ENCODE measurements around the gene IL3. TPM values are rescaled to one million over a fixed set of nuclear protein-coding genes. Genes with fewer than 3 reads are reported as not detected.

Gene IL3
- total RNA-seq = not detected in 2 replicates

GRCh38 chr5:132060501-132061161, at the start of gene IL3:
Gene IL3, plus strand, starts transcription at chr5:132060655. Its CDS starts 52 bp downstream, at chr5:132060707.

GRCh38 chr5:132011622-132012343, 48.7 kb upstream of the IL3 start, which contains the start of gene ACSL6:
Gene ACSL6, minus strand, starts transcription at chr5:132011658. Its CDS starts 105 bp downstream, at chr5:132011553.

GRCh38 chr5:132073231-132074013, 13.0 kb downstream of the IL3 start, which contains the start of gene CSF2:
Gene CSF2, plus strand, starts transcription at chr5:132073789. Its CDS starts 35 bp downstream, at chr5:132073824.

Other genes with a start within 250 kb of the IL3 start
- gene MEIKIN, start 115.0 kb upstream of the IL3 start, total RNA-seq = not detected in 2 replicates
- 0.11 TPM in 1 of 2 replicates, not detected in the other for gene ACSL6, start 49.0 kb upstream of the IL3 start, total RNA-seq
- 0.12 and 0.89 TPM in 2 replicates for gene CSF2, start 13.1 kb downstream of the IL3 start, total RNA-seq
- gene P4HA2, start 167.2 kb downstream of the IL3 start, total RNA-seq = 282 and 471 TPM in 2 replicates
- gene PDLIM4, start 197.0 kb downstream of the IL3 start, total RNA-seq = 54.0 and 107 TPM in 2 replicates
- gene SLC22A4, start 233.7 kb downstream of the IL3 start, total RNA-seq = 1.1 and 3.0 TPM in 2 replicates